Gastrocnemius medialis (tissue), 4 donors: ENCODE measurements around the gene MYO16.

ENCODE experiments used
- POLR2A ChIP-seq, 2 donors: fragments of 450-650 bp; IDR thresholded peaks; one replicate each; pipeline ENCODE4 v1.6.1; 2017; ENCODE audit warnings: antibody characterized with exemption in 2 of 2, mild to moderate bottlenecking in 2 of 2, moderate library complexity in 2 of 2
- TF ChIP-seq, protein P1 (sequence below), 5 experiments: fragments of 450-650 bp in 3 of 5; fragments of 200-600 bp in 2 of 5; sonication (generic) in 2 of 5; IDR thresholded peaks in 4 of 5; conservative IDR thresholded peaks in 1 of 5; 1 replicate in 4 of 5; 2 replicates in 1 of 5; pipeline ENCODE4 v1.5.1; 2016 to 2019; ENCODE audit warnings: antibody characterized with exemption in 5 of 5, mild to moderate bottlenecking in 3 of 5, moderate library complexity in 3 of 5

DNA sequence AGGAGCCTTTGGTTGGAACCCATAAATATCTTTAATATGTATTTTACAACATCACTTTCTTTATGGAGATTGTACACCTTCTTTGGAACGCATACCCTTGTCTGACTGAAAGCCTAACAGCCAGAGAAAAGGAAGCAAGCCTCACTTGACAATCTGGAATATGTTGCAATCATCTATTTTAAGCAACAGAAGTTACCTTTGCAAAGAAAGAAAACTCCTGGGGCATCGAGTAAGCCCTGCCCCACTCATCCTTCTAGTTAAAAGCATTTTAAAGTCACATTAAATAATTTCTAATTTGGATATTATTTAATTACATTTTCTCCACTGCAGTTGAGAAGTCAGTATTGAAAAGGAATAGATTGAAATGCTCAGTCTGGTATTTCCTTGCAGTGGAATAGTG, 542.7 kb downstream of the MYO16 start:
- TF ChIP-seq, protein P1, sequence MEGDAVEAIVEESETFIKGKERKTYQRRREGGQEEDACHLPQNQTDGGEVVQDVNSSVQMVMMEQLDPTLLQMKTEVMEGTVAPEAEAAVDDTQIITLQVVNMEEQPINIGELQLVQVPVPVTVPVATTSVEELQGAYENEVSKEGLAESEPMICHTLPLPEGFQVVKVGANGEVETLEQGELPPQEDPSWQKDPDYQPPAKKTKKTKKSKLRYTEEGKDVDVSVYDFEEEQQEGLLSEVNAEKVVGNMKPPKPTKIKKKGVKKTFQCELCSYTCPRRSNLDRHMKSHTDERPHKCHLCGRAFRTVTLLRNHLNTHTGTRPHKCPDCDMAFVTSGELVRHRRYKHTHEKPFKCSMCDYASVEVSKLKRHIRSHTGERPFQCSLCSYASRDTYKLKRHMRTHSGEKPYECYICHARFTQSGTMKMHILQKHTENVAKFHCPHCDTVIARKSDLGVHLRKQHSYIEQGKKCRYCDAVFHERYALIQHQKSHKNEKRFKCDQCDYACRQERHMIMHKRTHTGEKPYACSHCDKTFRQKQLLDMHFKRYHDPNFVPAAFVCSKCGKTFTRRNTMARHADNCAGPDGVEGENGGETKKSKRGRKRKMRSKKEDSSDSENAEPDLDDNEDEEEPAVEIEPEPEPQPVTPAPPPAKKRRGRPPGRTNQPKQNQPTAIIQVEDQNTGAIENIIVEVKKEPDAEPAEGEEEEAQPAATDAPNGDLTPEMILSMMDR (IDR thresholded peaks at IDR 0.05 in 4 of 5, conservative IDR thresholded peaks at IDR 0.05 in 1 of 5) = no peak
- TF ChIP-seq POLR2A (IDR thresholded peaks at IDR 0.05) = no peak
